Thyroid gland (tissue), 4 donors: ENCODE results near the gene P2RX4.

Experiments
- POLR2A ChIP-seq, 2 donors: fragments of 450-650 bp; IDR thresholded peaks; one replicate each; pipeline ENCODE4 v1.6.1; 2017; ENCODE audit warnings: antibody characterized with exemption in 2 of 2, mild to moderate bottlenecking in 2 of 2, moderate library complexity in 1 of 2
- TF ChIP-seq, protein P1 (sequence below), 6 experiments: fragments of 200-600 bp in 3 of 6; fragments of 450-650 bp in 3 of 6; sonication (generic) in 3 of 6; IDR thresholded peaks; one replicate each; pipeline ENCODE4 v1.5.1; 2016 to 2019; ENCODE audit warnings: antibody characterized with exemption in 6 of 6, mild to moderate bottlenecking in 2 of 6, inconsistent platforms in 1 of 6, moderate library complexity in 1 of 6

DNA sequence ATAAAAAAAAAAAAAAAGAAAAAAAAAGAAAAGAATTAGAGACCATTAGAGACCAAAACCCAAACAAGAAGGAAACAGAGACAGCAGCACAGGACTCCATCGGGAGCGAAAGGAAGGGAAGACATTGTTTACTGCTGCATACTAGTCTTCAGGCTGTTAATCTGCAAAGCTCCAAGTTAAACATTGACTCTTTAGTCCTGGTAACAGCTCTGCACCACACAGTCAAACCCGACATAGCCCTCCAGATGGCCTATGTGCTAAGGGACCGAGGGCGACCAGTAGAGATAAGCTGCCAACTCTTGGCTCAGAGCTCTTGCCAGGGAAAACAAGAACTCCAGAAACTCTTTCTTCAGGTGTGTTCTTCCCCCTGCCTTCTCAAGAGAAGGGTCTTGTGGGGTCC is 7.8 kb downstream of the P2RX4 start:
- TF ChIP-seq, protein P1, sequence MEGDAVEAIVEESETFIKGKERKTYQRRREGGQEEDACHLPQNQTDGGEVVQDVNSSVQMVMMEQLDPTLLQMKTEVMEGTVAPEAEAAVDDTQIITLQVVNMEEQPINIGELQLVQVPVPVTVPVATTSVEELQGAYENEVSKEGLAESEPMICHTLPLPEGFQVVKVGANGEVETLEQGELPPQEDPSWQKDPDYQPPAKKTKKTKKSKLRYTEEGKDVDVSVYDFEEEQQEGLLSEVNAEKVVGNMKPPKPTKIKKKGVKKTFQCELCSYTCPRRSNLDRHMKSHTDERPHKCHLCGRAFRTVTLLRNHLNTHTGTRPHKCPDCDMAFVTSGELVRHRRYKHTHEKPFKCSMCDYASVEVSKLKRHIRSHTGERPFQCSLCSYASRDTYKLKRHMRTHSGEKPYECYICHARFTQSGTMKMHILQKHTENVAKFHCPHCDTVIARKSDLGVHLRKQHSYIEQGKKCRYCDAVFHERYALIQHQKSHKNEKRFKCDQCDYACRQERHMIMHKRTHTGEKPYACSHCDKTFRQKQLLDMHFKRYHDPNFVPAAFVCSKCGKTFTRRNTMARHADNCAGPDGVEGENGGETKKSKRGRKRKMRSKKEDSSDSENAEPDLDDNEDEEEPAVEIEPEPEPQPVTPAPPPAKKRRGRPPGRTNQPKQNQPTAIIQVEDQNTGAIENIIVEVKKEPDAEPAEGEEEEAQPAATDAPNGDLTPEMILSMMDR (IDR thresholded peaks at IDR 0.05): no peak
- TF ChIP-seq POLR2A (IDR thresholded peaks at IDR 0.05): no peak
